ENCODE data around the gene ATP6V0A4.
"Not testable (repeated sequence)": the region's sequence is repeated elsewhere in the genome, so short reads cannot be mapped to it uniquely, and the experiment has no call there.

DNA sequence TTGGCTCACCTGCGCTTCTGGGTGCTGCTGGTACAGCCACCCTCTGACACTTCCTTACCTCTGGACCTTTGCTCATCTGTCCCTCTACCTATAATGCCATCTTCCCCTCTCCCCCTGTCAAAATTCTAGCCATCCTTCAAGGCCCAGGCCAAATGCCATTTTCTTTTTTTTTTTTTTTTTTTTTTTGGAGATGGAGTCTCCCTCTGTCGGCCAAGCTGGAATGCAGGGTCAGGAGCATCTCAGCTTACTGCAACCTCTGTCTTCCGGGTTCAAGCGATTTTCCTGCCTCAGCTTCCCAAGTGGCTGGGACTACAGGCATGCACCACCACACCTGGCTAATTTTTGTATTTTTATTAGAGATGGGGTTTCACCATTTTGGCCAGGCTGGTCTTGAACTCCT, 950 bp downstream of the ATP6V0A4 start:
- TF ChIP-seq GABPA (IDR thresholded peaks at IDR 0.05; ENCODE audit: low read depth); POLR2AphosphoS5 (IDR thresholded peaks at IDR 0.05; ENCODE audit: low read depth); REST (IDR thresholded peaks at IDR 0.05; ENCODE audit: insufficient replicate concordance, low read depth): not testable (repeated sequence)
- TF ChIP-seq, protein P1, sequence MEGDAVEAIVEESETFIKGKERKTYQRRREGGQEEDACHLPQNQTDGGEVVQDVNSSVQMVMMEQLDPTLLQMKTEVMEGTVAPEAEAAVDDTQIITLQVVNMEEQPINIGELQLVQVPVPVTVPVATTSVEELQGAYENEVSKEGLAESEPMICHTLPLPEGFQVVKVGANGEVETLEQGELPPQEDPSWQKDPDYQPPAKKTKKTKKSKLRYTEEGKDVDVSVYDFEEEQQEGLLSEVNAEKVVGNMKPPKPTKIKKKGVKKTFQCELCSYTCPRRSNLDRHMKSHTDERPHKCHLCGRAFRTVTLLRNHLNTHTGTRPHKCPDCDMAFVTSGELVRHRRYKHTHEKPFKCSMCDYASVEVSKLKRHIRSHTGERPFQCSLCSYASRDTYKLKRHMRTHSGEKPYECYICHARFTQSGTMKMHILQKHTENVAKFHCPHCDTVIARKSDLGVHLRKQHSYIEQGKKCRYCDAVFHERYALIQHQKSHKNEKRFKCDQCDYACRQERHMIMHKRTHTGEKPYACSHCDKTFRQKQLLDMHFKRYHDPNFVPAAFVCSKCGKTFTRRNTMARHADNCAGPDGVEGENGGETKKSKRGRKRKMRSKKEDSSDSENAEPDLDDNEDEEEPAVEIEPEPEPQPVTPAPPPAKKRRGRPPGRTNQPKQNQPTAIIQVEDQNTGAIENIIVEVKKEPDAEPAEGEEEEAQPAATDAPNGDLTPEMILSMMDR (IDR thresholded peaks at IDR 0.05; ENCODE audit: insufficient read depth, low read length) = not testable (repeated sequence)
